GM12878 (cell line): ENCODE results near the gene TFF1. TPM values are rescaled to one million over a fixed set of nuclear protein-coding genes. Genes with fewer than 3 reads are reported as not detected.

Experiments
- BRCA1 ChIP-seq: IDR thresholded peaks from 2 replicates; pipeline ENCODE4 v1.6.1; 2011; ENCODE audit warnings: low read depth, low read length, improper control_type of control experiment
- KDM1A ChIP-seq: fragments of 200-600 bp; sonication (generic); IDR thresholded peaks from 2 replicates; pipeline ENCODE4 v1.6.1; 2016; ENCODE audit warnings: borderline replicate concordance
- KLF5 ChIP-seq: fragments of 450-650 bp; IDR thresholded peaks from 2 replicates; pipeline ENCODE4 v1.6.1; 2014; ENCODE audit warnings: mild to moderate bottlenecking; ENCODE audit not compliant: partially characterized antibody
- PBX3 ChIP-seq: IDR thresholded peaks from 2 replicates; pipeline ENCODE4 v1.6.1; 2011; ENCODE audit warnings: mild to moderate bottlenecking, low read depth, low read length, moderate library complexity; ENCODE audit not compliant: insufficient replicate concordance
- SUPT20H ChIP-seq: IDR thresholded peaks from 2 replicates; pipeline ENCODE4 v1.6.1; 2011; ENCODE audit warnings: low read depth, mild to moderate bottlenecking, low read length, moderate library complexity, borderline replicate concordance; ENCODE audit not compliant: control insufficient read depth
- TAF1 ChIP-seq: IDR thresholded peaks from 2 replicates; pipeline ENCODE4 v1.6.1; 2011; ENCODE audit warnings: mild to moderate bottlenecking, low read depth, low read length, borderline replicate concordance
- ZNF592 ChIP-seq: fragments of 450-650 bp; IDR thresholded peaks from 2 replicates; pipeline ENCODE4 v1.6.1; 2017; ENCODE audit warnings: mild to moderate bottlenecking, moderate library complexity
- polyA plus RNA-seq, 11 experiments: library from polyadenylated mRNA; depleted of rRNA in 4 of 11; unstranded in 6 of 11; stranded (reverse) in 5 of 11; fragments of >200 nt; fragmentation: Nextera tagmentation in 4 of 11; fragmentation: Illumina TruSeq in 1 of 11; extraction: Ambion mirVana in 4 of 11; extraction: Trizol in 1 of 11; gene quantifications; 1 replicate in 1 of 11; 2 replicates in 10 of 11; pipeline versions ENCODE4 v1.2.1 to v1.2.3, GENCODE V29; 2011 to 2016; ENCODE audit warnings: inconsistent platforms in 2 of 11, missing spikeins in 2 of 11, low read depth in 1 of 11
- total RNA-seq, 4 experiments: library from RNA; depleted of rRNA in 3 of 4; stranded (reverse); fragments of >200 nt in 3 of 4; fragmentation: Illumina TruSeq in 1 of 4; extraction: Trizol in 1 of 4; gene quantifications; 2 replicates each; pipeline versions ENCODE4 v1.2.1 to v1.2.3, GENCODE V29; 2013 to 2021

The TFF1 gene
- total and polyA plus RNA-seq, 10 of the 15 experiments (the other 5 are each of a cell fraction or from before 2014, with no cell fraction given), result 0.13 TPM; not detected in 9

- TF ChIP-seq ZNF592 (no peak), KDM1A (no peak), KLF5 (no peak), BRCA1 (no peak), SUPT20H (no peak), TAF1 (no peak), PBX3 (no peak)
Observed at GRCh38 chr21:42314616-42315295, 51.6 kb downstream of the TFF1 start (continued).
